Esophagus muscularis mucosa (tissue), 3 donors: ENCODE results near the gene MS4A1.

ENCODE experiments used
- POLR2A ChIP-seq: fragments of 450-650 bp; IDR thresholded peaks from one replicate; pipeline ENCODE4 v1.6.1; 2017; ENCODE audit warnings: antibody characterized with exemption, moderate library complexity, mild to moderate bottlenecking, low read depth
- TF ChIP-seq, protein P1 (sequence below), 3 experiments: fragments of 200-600 bp in 2 of 3; fragments of 450-650 bp in 1 of 3; sonication (generic) in 2 of 3; IDR thresholded peaks; one replicate each; pipeline ENCODE4 v1.5.1; 2017 to 2019; ENCODE audit warnings: antibody characterized with exemption in 3 of 3, mild to moderate bottlenecking in 2 of 3, moderate library complexity in 1 of 3

- TF ChIP-seq POLR2A, result no peak
- TF ChIP-seq, protein P1, sequence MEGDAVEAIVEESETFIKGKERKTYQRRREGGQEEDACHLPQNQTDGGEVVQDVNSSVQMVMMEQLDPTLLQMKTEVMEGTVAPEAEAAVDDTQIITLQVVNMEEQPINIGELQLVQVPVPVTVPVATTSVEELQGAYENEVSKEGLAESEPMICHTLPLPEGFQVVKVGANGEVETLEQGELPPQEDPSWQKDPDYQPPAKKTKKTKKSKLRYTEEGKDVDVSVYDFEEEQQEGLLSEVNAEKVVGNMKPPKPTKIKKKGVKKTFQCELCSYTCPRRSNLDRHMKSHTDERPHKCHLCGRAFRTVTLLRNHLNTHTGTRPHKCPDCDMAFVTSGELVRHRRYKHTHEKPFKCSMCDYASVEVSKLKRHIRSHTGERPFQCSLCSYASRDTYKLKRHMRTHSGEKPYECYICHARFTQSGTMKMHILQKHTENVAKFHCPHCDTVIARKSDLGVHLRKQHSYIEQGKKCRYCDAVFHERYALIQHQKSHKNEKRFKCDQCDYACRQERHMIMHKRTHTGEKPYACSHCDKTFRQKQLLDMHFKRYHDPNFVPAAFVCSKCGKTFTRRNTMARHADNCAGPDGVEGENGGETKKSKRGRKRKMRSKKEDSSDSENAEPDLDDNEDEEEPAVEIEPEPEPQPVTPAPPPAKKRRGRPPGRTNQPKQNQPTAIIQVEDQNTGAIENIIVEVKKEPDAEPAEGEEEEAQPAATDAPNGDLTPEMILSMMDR (IDR thresholded peaks at IDR 0.05), result no peak
These were observed 26.4 kb upstream of the MS4A1 start, which contains the start of gene MS4A5 for GRCh38 chr11:60429272-60429671.
